HepG2 (cell line): ENCODE results near the gene ARIH2. TPM values are rescaled to one million over a fixed set of nuclear protein-coding genes. Genes with fewer than 3 reads are reported as not detected.

Source experiments
- HOXA7 ChIP-seq: sonication (generic); formaldehyde crosslinking; IDR thresholded peaks from 2 replicates; pipeline ENCODE4 v1.8.1; 2022; ENCODE audit warnings: mild to moderate bottlenecking, missing genetic modification reagents, moderate library complexity
- NFE2L2 ChIP-seq: fragments of 150-350 bp; IDR thresholded peaks from 2 replicates; pipeline ENCODE4 v1.6.1; 2014; ENCODE audit warnings: low read length
- PHF20 ChIP-seq: sonication (generic); formaldehyde crosslinking; IDR thresholded peaks from 2 replicates; pipeline ENCODE4 v1.5.0; 2020; ENCODE audit warnings: mild to moderate bottlenecking, missing genetic modification reagents
- RXRA ChIP-seq: sonication (generic); formaldehyde crosslinking; IDR thresholded peaks from 2 replicates; pipeline ENCODE4 v1.5.1; 2020; ENCODE audit warnings: missing genetic modification reagents
- ZFP36L1 ChIP-seq: sonication (generic); formaldehyde crosslinking; IDR thresholded peaks from 2 replicates; pipeline ENCODE4 v1.8.0; 2022; ENCODE audit warnings: mild to moderate bottlenecking, missing genetic modification reagents, moderate library complexity
- ZKSCAN1 ChIP-seq: fragments of 150-350 bp; IDR thresholded peaks from 2 replicates; pipeline ENCODE4 v1.6.1; 2014; ENCODE audit warnings: low read length
- ZNF343 ChIP-seq: sonication (generic); formaldehyde crosslinking; IDR thresholded peaks from 2 replicates; pipeline ENCODE4 v1.4.0; 2020; ENCODE audit warnings: mild to moderate bottlenecking, missing genetic modification reagents
- polyA plus RNA-seq, 8 experiments: library from polyadenylated mRNA; depleted of rRNA in 3 of 8; stranded (reverse) in 7 of 8; unstranded in 1 of 8; fragments of >200 nt; fragmentation: Illumina TruSeq in 4 of 8; extraction: Trizol in 4 of 8; gene quantifications; 2 replicates each; pipeline versions ENCODE4 v1.2.1 to v1.2.3, GENCODE V29; 2011 to 2016; ENCODE audit warnings: low read depth in 4 of 8, missing spikeins in 1 of 8, mixed read lengths in 1 of 8; ENCODE audit not compliant: insufficient read depth in 1 of 8
- total RNA-seq, 5 experiments: library from RNA; depleted of rRNA; stranded (reverse); fragments of >200 nt; fragmentation: Illumina TruSeq; extraction: Trizol; gene quantifications; 2 replicates each; pipeline ENCODE4 v1.2.3, GENCODE V29; 2016; ENCODE audit warnings: low read depth in 1 of 5
- TF ChIP-seq, protein P1 (sequence below): sonication (generic); formaldehyde crosslinking; IDR thresholded peaks from 2 replicates; pipeline ENCODE4 v1.5.1; 2020; ENCODE audit warnings: missing genetic modification reagents, mild to moderate bottlenecking, borderline replicate concordance
- TF ChIP-seq, protein P2 (sequence below): sonication (generic); formaldehyde crosslinking; IDR thresholded peaks from 2 replicates; pipeline ENCODE4 v1.5.0; 2020; ENCODE audit warnings: mild to moderate bottlenecking, missing genetic modification reagents
- TF ChIP-seq, protein P3 (sequence below): sonication (generic); formaldehyde crosslinking; IDR thresholded peaks from 2 replicates; pipeline ENCODE4 v1.5.0; 2020; ENCODE audit warnings: mild to moderate bottlenecking, low read depth, missing genetic modification reagents, borderline replicate concordance
- TF ChIP-seq, protein P4 (sequence below): sonication (generic); formaldehyde crosslinking; IDR thresholded peaks from 2 replicates; pipeline ENCODE4 v1.9.0; 2021; ENCODE audit warnings: missing genetic modification reagents, borderline replicate concordance
- TF ChIP-seq, protein P5 (sequence below): sonication (generic); formaldehyde crosslinking; IDR thresholded peaks from 2 replicates; pipeline ENCODE4; 2020; ENCODE audit warnings: missing genetic modification reagents, mild to moderate bottlenecking, borderline replicate concordance
- TF ChIP-seq, protein P6 (sequence below): sonication (generic); formaldehyde crosslinking; conservative IDR thresholded peaks from 2 replicates; pipeline ENCODE4 v1.8.0; 2022; ENCODE audit warnings: mild to moderate bottlenecking, moderate library complexity, missing genetic modification reagents
- TF ChIP-seq, protein P7 (sequence below): sonication (generic); formaldehyde crosslinking; IDR thresholded peaks from 2 replicates; pipeline ENCODE4 v1.8.0; 2022; ENCODE audit warnings: mild to moderate bottlenecking, missing genetic modification reagents, moderate library complexity

The ARIH2 gene
- total and polyA plus RNA-seq, 2 of the 13 experiments (the other 11 are each of a cell fraction or from before 2014, with no cell fraction given), result 64.8 to 83.3 TPM

DNA sequence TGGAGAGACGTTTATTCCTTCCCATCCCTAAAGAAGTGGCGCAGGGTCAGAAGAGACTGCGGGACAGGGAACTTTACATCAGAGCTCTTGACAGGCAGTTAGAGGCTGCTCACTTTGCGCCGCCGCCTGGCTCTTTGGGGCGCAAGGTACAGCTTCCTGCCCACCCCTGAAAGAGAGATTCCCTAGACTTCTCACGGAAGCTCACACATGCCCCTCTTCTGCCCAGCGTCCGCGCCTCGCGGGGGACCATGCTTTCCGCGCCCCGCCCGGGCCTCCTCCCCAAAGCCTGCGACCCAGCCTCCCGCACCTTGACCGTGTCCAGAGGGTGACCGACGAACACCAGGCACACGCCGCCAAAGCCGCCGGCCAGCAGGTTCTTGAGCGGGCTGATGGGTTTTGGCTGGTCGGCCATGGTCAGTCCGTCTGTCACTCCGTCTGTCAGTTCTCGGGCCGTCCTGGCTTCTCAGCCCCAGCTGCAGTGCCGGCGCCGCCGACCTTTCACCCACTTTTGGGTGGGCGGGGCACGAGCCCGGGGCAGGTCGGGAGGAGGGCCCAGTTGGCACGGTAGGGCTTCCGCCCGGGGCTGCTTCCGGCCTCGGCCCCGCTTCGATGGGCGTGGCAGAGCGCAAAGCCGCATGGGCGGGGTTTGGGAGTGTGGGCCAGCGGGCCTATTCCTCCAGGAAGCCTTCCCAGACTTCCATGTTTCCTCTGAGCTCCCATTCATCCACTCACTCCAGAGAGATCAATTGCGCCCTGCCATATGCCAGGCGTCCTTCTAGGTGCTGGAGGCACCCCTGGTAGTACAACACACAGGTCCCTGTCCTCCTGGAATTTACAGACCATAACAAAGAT is 20.0 kb upstream of the ARIH2 start, which contains the start of gene SLC25A20 (continued):
- TF ChIP-seq PHF20 (CRISPR knock-in tag) (peak; percentile 61), NFE2L2 (no peak), ZKSCAN1 (peak; percentile 49; the same call in 1 of the 2 replicates), RXRA (CRISPR knock-in tag) (peak; percentile 100), ZNF343 (0 out of 2 replicates have a peak, but pooled peaks have one; percentile 78), HOXA7 (no peak), ZFP36L1 (CRISPR knock-in tag) (no peak)
- TF ChIP-seq, protein P1, sequence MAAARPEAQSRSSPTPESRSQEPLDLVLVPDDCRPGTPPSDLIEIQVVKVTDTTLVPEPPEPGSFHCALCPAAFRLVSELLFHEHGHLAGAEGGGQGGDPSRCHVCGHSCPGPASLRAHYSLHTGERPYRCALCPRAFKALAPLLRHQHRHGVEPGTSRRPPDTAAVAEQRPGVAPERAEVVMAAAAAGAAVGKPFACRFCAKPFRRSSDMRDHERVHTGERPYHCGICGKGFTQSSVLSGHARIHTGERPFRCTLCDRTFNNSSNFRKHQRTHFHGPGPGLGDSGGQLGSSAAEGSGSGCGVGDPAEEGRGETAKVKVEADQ (CRISPR knock-in tag), result no peak
- TF ChIP-seq, protein P2, sequence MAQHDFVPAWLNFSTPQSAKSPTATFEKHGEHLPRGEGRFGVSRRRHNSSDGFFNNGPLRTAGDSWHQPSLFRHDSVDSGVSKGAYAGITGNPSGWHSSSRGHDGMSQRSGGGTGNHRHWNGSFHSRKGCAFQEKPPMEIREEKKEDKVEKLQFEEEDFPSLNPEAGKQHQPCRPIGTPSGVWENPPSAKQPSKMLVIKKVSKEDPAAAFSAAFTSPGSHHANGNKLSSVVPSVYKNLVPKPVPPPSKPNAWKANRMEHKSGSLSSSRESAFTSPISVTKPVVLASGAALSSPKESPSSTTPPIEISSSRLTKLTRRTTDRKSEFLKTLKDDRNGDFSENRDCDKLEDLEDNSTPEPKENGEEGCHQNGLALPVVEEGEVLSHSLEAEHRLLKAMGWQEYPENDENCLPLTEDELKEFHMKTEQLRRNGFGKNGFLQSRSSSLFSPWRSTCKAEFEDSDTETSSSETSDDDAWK (CRISPR knock-in tag), result no peak
- TF ChIP-seq, protein P3, sequence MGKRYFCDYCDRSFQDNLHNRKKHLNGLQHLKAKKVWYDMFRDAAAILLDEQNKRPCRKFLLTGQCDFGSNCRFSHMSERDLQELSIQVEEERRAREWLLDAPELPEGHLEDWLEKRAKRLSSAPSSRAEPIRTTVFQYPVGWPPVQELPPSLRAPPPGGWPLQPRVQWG (CRISPR knock-in tag), result no peak
- TF ChIP-seq, protein P4, sequence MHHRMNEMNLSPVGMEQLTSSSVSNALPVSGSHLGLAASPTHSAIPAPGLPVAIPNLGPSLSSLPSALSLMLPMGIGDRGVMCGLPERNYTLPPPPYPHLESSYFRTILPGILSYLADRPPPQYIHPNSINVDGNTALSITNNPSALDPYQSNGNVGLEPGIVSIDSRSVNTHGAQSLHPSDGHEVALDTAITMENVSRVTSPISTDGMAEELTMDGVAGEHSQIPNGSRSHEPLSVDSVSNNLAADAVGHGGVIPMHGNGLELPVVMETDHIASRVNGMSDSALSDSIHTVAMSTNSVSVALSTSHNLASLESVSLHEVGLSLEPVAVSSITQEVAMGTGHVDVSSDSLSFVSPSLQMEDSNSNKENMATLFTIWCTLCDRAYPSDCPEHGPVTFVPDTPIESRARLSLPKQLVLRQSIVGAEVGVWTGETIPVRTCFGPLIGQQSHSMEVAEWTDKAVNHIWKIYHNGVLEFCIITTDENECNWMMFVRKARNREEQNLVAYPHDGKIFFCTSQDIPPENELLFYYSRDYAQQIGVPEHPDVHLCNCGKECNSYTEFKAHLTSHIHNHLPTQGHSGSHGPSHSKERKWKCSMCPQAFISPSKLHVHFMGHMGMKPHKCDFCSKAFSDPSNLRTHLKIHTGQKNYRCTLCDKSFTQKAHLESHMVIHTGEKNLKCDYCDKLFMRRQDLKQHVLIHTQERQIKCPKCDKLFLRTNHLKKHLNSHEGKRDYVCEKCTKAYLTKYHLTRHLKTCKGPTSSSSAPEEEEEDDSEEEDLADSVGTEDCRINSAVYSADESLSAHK (CRISPR knock-in tag), result no peak
- TF ChIP-seq, protein P5, sequence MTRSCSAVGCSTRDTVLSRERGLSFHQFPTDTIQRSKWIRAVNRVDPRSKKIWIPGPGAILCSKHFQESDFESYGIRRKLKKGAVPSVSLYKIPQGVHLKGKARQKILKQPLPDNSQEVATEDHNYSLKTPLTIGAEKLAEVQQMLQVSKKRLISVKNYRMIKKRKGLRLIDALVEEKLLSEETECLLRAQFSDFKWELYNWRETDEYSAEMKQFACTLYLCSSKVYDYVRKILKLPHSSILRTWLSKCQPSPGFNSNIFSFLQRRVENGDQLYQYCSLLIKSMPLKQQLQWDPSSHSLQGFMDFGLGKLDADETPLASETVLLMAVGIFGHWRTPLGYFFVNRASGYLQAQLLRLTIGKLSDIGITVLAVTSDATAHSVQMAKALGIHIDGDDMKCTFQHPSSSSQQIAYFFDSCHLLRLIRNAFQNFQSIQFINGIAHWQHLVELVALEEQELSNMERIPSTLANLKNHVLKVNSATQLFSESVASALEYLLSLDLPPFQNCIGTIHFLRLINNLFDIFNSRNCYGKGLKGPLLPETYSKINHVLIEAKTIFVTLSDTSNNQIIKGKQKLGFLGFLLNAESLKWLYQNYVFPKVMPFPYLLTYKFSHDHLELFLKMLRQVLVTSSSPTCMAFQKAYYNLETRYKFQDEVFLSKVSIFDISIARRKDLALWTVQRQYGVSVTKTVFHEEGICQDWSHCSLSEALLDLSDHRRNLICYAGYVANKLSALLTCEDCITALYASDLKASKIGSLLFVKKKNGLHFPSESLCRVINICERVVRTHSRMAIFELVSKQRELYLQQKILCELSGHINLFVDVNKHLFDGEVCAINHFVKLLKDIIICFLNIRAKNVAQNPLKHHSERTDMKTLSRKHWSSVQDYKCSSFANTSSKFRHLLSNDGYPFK (CRISPR knock-in tag), result peak; percentile 69
- TF ChIP-seq, protein P6, sequence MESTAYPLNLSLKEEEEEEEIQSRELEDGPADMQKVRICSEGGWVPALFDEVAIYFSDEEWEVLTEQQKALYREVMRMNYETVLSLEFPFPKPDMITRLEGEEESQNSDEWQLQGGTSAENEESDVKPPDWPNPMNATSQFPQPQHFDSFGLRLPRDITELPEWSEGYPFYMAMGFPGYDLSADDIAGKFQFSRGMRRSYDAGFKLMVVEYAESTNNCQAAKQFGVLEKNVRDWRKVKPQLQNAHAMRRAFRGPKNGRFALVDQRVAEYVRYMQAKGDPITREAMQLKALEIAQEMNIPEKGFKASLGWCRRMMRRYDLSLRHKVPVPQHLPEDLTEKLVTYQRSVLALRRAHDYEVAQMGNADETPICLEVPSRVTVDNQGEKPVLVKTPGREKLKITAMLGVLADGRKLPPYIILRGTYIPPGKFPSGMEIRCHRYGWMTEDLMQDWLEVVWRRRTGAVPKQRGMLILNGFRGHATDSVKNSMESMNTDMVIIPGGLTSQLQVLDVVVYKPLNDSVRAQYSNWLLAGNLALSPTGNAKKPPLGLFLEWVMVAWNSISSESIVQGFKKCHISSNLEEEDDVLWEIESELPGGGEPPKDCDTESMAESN (CRISPR knock-in tag), result peak; percentile 83
- TF ChIP-seq, protein P7, sequence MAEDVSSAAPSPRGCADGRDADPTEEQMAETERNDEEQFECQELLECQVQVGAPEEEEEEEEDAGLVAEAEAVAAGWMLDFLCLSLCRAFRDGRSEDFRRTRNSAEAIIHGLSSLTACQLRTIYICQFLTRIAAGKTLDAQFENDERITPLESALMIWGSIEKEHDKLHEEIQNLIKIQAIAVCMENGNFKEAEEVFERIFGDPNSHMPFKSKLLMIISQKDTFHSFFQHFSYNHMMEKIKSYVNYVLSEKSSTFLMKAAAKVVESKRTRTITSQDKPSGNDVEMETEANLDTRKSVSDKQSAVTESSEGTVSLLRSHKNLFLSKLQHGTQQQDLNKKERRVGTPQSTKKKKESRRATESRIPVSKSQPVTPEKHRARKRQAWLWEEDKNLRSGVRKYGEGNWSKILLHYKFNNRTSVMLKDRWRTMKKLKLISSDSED (CRISPR knock-in tag), result no peak
